Astrocyte (in vitro differentiated cells and primary cell): Measurements from ENCODE around the gene PEX11G.

Source experiments
- EZH2 ChIP-seq: IDR thresholded peaks from 2 replicates; pipeline ENCODE4 v1.6.1; 2012; ENCODE audit warnings: mild to moderate bottlenecking, low read length, inconsistent platforms; ENCODE audit not compliant: insufficient read depth
- TF ChIP-seq, protein P1 (sequence below): IDR thresholded peaks from 2 replicates; pipeline ENCODE4 v1.5.1; 2011; ENCODE audit warnings: low read depth, mild to moderate bottlenecking, inconsistent platforms, low read length, moderate library complexity; ENCODE audit not compliant: insufficient read depth

- TF ChIP-seq, protein P1, sequence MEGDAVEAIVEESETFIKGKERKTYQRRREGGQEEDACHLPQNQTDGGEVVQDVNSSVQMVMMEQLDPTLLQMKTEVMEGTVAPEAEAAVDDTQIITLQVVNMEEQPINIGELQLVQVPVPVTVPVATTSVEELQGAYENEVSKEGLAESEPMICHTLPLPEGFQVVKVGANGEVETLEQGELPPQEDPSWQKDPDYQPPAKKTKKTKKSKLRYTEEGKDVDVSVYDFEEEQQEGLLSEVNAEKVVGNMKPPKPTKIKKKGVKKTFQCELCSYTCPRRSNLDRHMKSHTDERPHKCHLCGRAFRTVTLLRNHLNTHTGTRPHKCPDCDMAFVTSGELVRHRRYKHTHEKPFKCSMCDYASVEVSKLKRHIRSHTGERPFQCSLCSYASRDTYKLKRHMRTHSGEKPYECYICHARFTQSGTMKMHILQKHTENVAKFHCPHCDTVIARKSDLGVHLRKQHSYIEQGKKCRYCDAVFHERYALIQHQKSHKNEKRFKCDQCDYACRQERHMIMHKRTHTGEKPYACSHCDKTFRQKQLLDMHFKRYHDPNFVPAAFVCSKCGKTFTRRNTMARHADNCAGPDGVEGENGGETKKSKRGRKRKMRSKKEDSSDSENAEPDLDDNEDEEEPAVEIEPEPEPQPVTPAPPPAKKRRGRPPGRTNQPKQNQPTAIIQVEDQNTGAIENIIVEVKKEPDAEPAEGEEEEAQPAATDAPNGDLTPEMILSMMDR = no peak
- no peak for TF ChIP-seq EZH2
Measured at GRCh38 chr19:7509625-7510024, 20.8 kb upstream of the PEX11G start.
